HEK293T (cell line): ENCODE data around the gene REXO1.

ENCODE experiments used
- ARNT ChIP-seq: fragments of 450-650 bp; IDR thresholded peaks from 2 replicates; pipeline ENCODE4 v1.6.1; 2017; ENCODE audit warnings: mild to moderate bottlenecking
- SP1 ChIP-seq: fragments of 450-650 bp; IDR thresholded peaks from 2 replicates; pipeline ENCODE4 v1.6.1; 2017

DNA sequence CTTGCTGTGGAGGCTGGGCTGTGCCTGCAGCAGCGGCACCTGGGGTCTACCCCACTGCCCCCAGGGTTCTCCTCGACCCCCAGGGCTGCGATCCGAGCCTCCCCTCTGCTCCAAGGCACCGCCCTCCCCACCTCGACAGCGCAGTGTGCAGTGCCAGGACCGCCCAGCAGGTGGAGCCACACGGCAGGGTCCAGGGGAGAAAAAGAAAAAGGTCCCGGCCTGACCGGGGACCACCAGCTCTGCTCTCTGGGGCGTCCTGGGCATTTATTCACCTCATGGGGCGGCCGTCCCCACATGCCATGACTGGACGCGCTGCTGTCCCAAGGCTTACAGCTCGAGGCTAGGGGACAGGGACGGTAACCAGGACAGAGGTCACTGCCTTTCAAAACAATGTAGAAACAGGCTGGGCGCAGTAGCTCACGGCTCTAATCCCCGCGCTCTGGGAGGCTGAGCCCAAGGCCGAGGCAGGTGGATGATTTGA, 10.6 kb downstream of the REXO1 start:
- TF ChIP-seq SP1 (no peak), ARNT (no peak)
